H1 (cell line): ENCODE data around the gene RPL13A. TPM values are rescaled to one million over a fixed set of nuclear protein-coding genes. Genes with fewer than 3 reads are reported as not detected.

Source experiments
- CBX8 ChIP-seq: fragments of 300-800, 300-1000 bp; sonication (generic); IDR thresholded peaks from 2 replicates; pipeline ENCODE4 v1.7.1; 2016; ENCODE audit warnings: low read depth, low read length, borderline replicate concordance
- CHD7 ChIP-seq: fragments of 300-600 bp; sonication (generic); IDR thresholded peaks from 2 replicates; pipeline ENCODE4 v1.7.1; 2012; ENCODE audit warnings: low read length, moderate library complexity, mild to moderate bottlenecking, inconsistent platforms; ENCODE audit not compliant: insufficient replicate concordance
- polyA plus RNA-seq, 7 experiments: library from polyadenylated mRNA; depleted of rRNA in 3 of 7; stranded (reverse) in 5 of 7; unstranded in 2 of 7; fragments of >200 nt in 5 of 7; fragments of 200-250 nt in 2 of 7; gene quantifications; 1 replicate in 5 of 7; 2 replicates in 1 of 7; 4 replicates in 1 of 7; pipeline versions ENCODE4 v1.2.1 to v1.2.3, GENCODE V29; 2011 to 2013; ENCODE audit warnings: missing spikeins in 2 of 7, mixed read lengths in 2 of 7
- total RNA-seq: library from RNA; stranded (reverse); fragmentation: NEBNext Ultra II Directional; extraction: Animal tissue kit (Norgen Biotek cat#: 25700); gene quantifications from 2 replicates; pipeline ENCODE4 v1.2.1, GENCODE V29; 2021

The RPL13A gene
- total and polyA plus RNA-seq, 2 of the 8 experiments (the other 6 are each of a cell fraction or from before 2014, with no cell fraction given) = 3,305 to 8,868 TPM

GRCh38 chr19:49458567-49458903, 28.9 kb upstream of the RPL13A start (continued):
- TF ChIP-seq CHD7 = no peak
- TF ChIP-seq CBX8 = no peak
